K562 (cell line): Measurements from ENCODE around the gene GEN1. TPM values are rescaled to one million over a fixed set of nuclear protein-coding genes. Genes with fewer than 3 reads are reported as not detected.

Experiments
- ATAC-seq: fragments of 200-7000 bp; cut with Tn5 transposase; 3 replicates; pipeline ENCODE4 v1.9.1; 2020; ENCODE audit warnings: moderate library complexity
- BruUV-seq: library from RNA; stranded (reverse); fragments of 400-500 nt; replicated peaks from 2 replicates; lab custom pipeline; 2021; lab: Mats Ljungman, UMichigan
- CTCF ChIA-PET: fragments of 300-600 bp; formaldehyde crosslinking; extraction: SDS; loops from one replicate; lab custom pipeline; 2021; ENCODE audit warnings: low intra/inter-chr PET ratio; lab: Yijun Ruan, JAX
- POLR2A ChIA-PET: fragments of 300-600, 350-650 bp; sonication (Branson Sonifier 250); formaldehyde crosslinking; extraction: SDS; loops from one replicate; lab custom pipeline; 2021; ENCODE audit warnings: antibody characterized with exemption, inconsistent platforms; lab: Yijun Ruan, JAX
- DNase-seq, 4 experiments: peaks; one replicate each; pipeline versions ENCODE4 v3.0.0 to v3.0.0-alpha.2; 2011 to 2018; ENCODE audit warnings: low spot score in 3 of 4, mixed read lengths in 3 of 4; ENCODE audit errors: extremely low read depth in 1 of 4
- FAIRE-seq: peaks from 2 replicates; lab custom pipeline; 2011; peaks lifted over from hg19 to GRCh38; lab: Jason Lieb, UNC
- H2AFZ ChIP-seq: 2 replicates; pipeline ENCODE4 v1.6.0; 2011; ENCODE audit warnings: low read depth, low read length, control low read depth, inconsistent platforms
- H3K27ac ChIP-seq: fragments of 200-600 bp; 3 replicates; pipeline ENCODE4 v1.8.0; 2011; ENCODE audit warnings: low read depth, mild to moderate bottlenecking, control low read depth, inconsistent platforms, low read length, moderate library complexity, mixed read lengths; ENCODE audit errors: extremely low read depth
- H3K27me3 ChIP-seq, 2 experiments: fragments of 300-600 bp in 1 of 2; 2 replicates in 1 of 2; 3 replicates in 1 of 2; pipeline versions ENCODE4 v1.6.0 to v1.8.0; 2011; ENCODE audit warnings: inconsistent platforms in 2 of 2, low read length in 2 of 2, mild to moderate bottlenecking in 1 of 2, mixed read lengths in 1 of 2, moderate library complexity in 1 of 2; ENCODE audit not compliant: control insufficient read depth in 2 of 2, insufficient read depth in 2 of 2
- H3K36me3 ChIP-seq: fragments of 300-600 bp; 3 replicates; pipeline ENCODE4 v1.8.0; 2011; ENCODE audit warnings: mild to moderate bottlenecking, low read length, inconsistent platforms; ENCODE audit not compliant: control insufficient read depth, insufficient read depth
- H3K4me1 ChIP-seq, 2 experiments: fragments of 200-600 bp in 1 of 2; replicated peaks in 1 of 2; 2 replicates in 1 of 2; 3 replicates in 1 of 2; pipeline versions ENCODE4 v1.5.1 to v1.8.0; 2011; ENCODE audit warnings: inconsistent platforms in 2 of 2, low read length in 2 of 2, mild to moderate bottlenecking in 1 of 2, mixed read lengths in 1 of 2, moderate library complexity in 1 of 2; ENCODE audit not compliant: control insufficient read depth in 2 of 2, insufficient read depth in 2 of 2
- H3K4me2 ChIP-seq: 2 replicates; pipeline ENCODE4 v1.6.1; 2011; ENCODE audit warnings: low read length, control low read depth, inconsistent platforms, mixed read lengths; ENCODE audit not compliant: insufficient read depth
- H3K4me3 ChIP-seq: fragments of 200-600 bp; sonication (generic), shearing (Covaris generic); 2 replicates; pipeline ENCODE4 v1.5.1; 2016; ENCODE audit warnings: control low read depth, inconsistent platforms
- H3K79me2 ChIP-seq: fragments of 200-600 bp; 3 replicates; pipeline ENCODE4 v1.8.0; 2011; ENCODE audit warnings: low read length, inconsistent platforms; ENCODE audit not compliant: control insufficient read depth, insufficient read depth
- H3K9ac ChIP-seq, 2 experiments: 2 replicates each; pipeline versions ENCODE4 v1.6.0 to v1.6.1; 2011; ENCODE audit warnings: low read depth in 2 of 2, low read length in 2 of 2, control low read depth in 1 of 2, inconsistent platforms in 1 of 2, mild to moderate bottlenecking in 1 of 2, mixed read lengths in 1 of 2; ENCODE audit not compliant: insufficient read depth in 1 of 2
- H3K9me1 ChIP-seq: one replicate; pipeline ENCODE4 v1.6.0; 2011; ENCODE audit warnings: inconsistent platforms, mild to moderate bottlenecking, low read length, moderate library complexity; ENCODE audit not compliant: control insufficient read depth, insufficient read depth
- H3K9me3 ChIP-seq: replicated peaks from 2 replicates; pipeline ENCODE4 v1.5.1; 2011; ENCODE audit warnings: low read depth, low read length, inconsistent platforms; ENCODE audit not compliant: control insufficient read depth, insufficient read depth
- H4K20me1 ChIP-seq: replicated peaks from 2 replicates; pipeline ENCODE4 v1.6.1; 2011; ENCODE audit warnings: low read length, inconsistent platforms, mixed read lengths; ENCODE audit not compliant: control insufficient read depth, insufficient read depth
- BRD9 ChIP-seq: fragments of 450-650 bp; IDR thresholded peaks from 2 replicates; pipeline ENCODE4 v1.6.1; 2018; ENCODE audit warnings: low read depth; ENCODE audit not compliant: partially characterized antibody
- CCNT2 ChIP-seq: IDR thresholded peaks from 2 replicates; pipeline ENCODE4 v1.6.1; 2011; ENCODE audit warnings: borderline replicate concordance, low read depth, mild to moderate bottlenecking, moderate library complexity, mixed read lengths, low read length; ENCODE audit not compliant: insufficient read length; ENCODE audit errors: extremely low read depth
- IFI16 ChIP-seq: fragments of 250-450 bp; sonication (Bioruptor Pico); IDR thresholded peaks from 2 replicates; pipeline ENCODE4 v2.1.2; 2022; ENCODE audit warnings: mild to moderate bottlenecking, inconsistent platforms
- KAT8 ChIP-seq: fragments of 450-650 bp; IDR thresholded peaks from 2 replicates; pipeline ENCODE4 v1.6.1; 2016; ENCODE audit warnings: low read depth, mild to moderate bottlenecking
- MAFF ChIP-seq: IDR thresholded peaks from 2 replicates; pipeline ENCODE4 v1.6.1; 2012; ENCODE audit warnings: low read length, improper control_type of control experiment
- MITF ChIP-seq: IDR thresholded peaks from 2 replicates; pipeline ENCODE4 v1.6.1; 2014; ENCODE audit warnings: antibody characterized with exemption
- NFIC ChIP-seq: fragments of 450-650 bp; IDR thresholded peaks from 2 replicates; pipeline ENCODE4 v1.6.1; 2017; ENCODE audit warnings: mild to moderate bottlenecking, inconsistent platforms
- NONO ChIP-seq, 2 experiments: fragments of 200-400 bp in 1 of 2; fragments of 450-650 bp in 1 of 2; formaldehyde crosslinking in 1 of 2; IDR thresholded peaks; 2 replicates each; pipeline ENCODE4 v1.6.1; 2017; ENCODE audit warnings: low read depth in 2 of 2, mild to moderate bottlenecking in 2 of 2, moderate library complexity in 2 of 2, low read length in 1 of 2
- PBX2 ChIP-seq, 2 experiments: IDR thresholded peaks in 1 of 2; conservative IDR thresholded peaks in 1 of 2; 2 replicates each; pipeline ENCODE4 v1.6.1; 2016; ENCODE audit warnings: low read depth in 2 of 2, mild to moderate bottlenecking in 1 of 2, missing compliant biosample characterization in 1 of 2, missing genetic modification characterization in 1 of 2, moderate library complexity in 1 of 2
- PRPF4 ChIP-seq: fragments of 200-400 bp; formaldehyde crosslinking; IDR thresholded peaks from one replicate; pipeline ENCODE4 v1.6.1; 2017; ENCODE audit warnings: low read length, low read depth, mild to moderate bottlenecking; ENCODE audit not compliant: insufficient read depth, poor library complexity, severe bottlenecking
- THRA ChIP-seq: fragments of 450-650 bp; IDR thresholded peaks from 2 replicates; pipeline ENCODE4 v1.6.1; 2017; ENCODE audit warnings: mild to moderate bottlenecking, moderate library complexity
- ZBTB7A ChIP-seq: IDR thresholded peaks from 2 replicates; pipeline ENCODE4 v1.6.1; 2011; ENCODE audit warnings: low read depth, mild to moderate bottlenecking, low read length, moderate library complexity, borderline replicate concordance; ENCODE audit not compliant: control insufficient read depth
- ZKSCAN1 ChIP-seq: fragments of 150-350 bp; IDR thresholded peaks from 2 replicates; pipeline ENCODE4 v1.6.1; 2016; ENCODE audit warnings: low read depth, low read length
- WGBS: fragments of 100-300 bp; shearing (Covaris generic); methylation state at CpG from one replicate; pipeline ENCODE4 v1.1.6; 2016; ENCODE audit warnings: low coverage, mixed read lengths; ENCODE audit not compliant: insufficient coverage; ENCODE audit errors: missing lambda C conversion rate; 5-methylcytosine and 5-hydroxymethylcytosine counted together
- in situ Hi-C: fragments of 300-500 bp; cut with MboI; formaldehyde crosslinking; loops from 4 replicates; pipeline ENCODE4 v1.15.0; 2018; ENCODE audit warnings: inconsistent platforms, mixed read lengths
- intact Hi-C: fragments of 100-400 bp; cut with micrococcal nuclease; formaldehyde crosslinking; loops from 2 replicates; pipeline ENCODE4 v1.14.2; 2022
- polyA plus RNA-seq, 8 experiments: library from polyadenylated mRNA; depleted of rRNA in 4 of 8; stranded (reverse) in 5 of 8; unstranded in 3 of 8; fragments of >200 nt; fragmentation: Nextera tagmentation in 2 of 8; fragmentation: Illumina TruSeq in 1 of 8; extraction: Ambion mirVana in 2 of 8; extraction: Trizol in 1 of 8; gene quantifications; 2 replicates each; pipeline versions ENCODE4 v1.2.1 to v1.2.3, GENCODE V29; 2011 to 2014; ENCODE audit warnings: inconsistent platforms in 1 of 8, missing spikeins in 1 of 8
- total RNA-seq, 7 experiments: library from RNA; depleted of rRNA in 6 of 7; stranded (reverse); fragments of >200 nt in 6 of 7; fragmentation: Illumina TruSeq in 2 of 7; extraction: Trizol in 2 of 7; gene quantifications; 2 replicates each; pipeline versions ENCODE4 v1.2.1 to v1.2.3, GENCODE V29; 2011 to 2021; ENCODE audit warnings: low replicate concordance in 1 of 7
- TF ChIP-seq, protein P1 (sequence below), 2 experiments: fragments of 200-800 bp in 1 of 2; sonication (Bioruptor generic) in 1 of 2; sonication (generic) in 1 of 2; formaldehyde crosslinking in 1 of 2; IDR thresholded peaks in 1 of 2; conservative IDR thresholded peaks in 1 of 2; 2 replicates each; pipeline versions ENCODE4 v1.5.0 to v1.6.1; 2016 to 2020; ENCODE audit warnings: missing compliant biosample characterization in 1 of 2, missing genetic modification characterization in 1 of 2, missing genetic modification reagents in 1 of 2

The GEN1 gene
- total and polyA plus RNA-seq, 9 of the 15 experiments (the other 6 are each of a cell fraction or from before 2014, with no cell fraction given) = 8.6 to 39.7 (median 24.5) TPM

- intact Hi-C loops = no loop called here
- CTCF ChIA-PET = no interaction called here
- no peak for FAIRE-seq
- TF ChIP-seq NFIC = no peak
- no peak for TF ChIP-seq IFI16 (CRISPR knock-in tag)
- no peak for TF ChIP-seq KAT8
- no peak for TF ChIP-seq CCNT2
- TF ChIP-seq BRD9 = no peak
- no peak for TF ChIP-seq PBX2 (CRISPR knock-in tag; IDR thresholded peaks at IDR 0.05; ENCODE audit: low read depth)
- no peak for TF ChIP-seq PBX2 (tag; conservative IDR thresholded peaks at IDR 0.05; ENCODE audit: low read depth)
- TF ChIP-seq ZKSCAN1 = no peak
- no peak for TF ChIP-seq ZBTB7A
- no peak for TF ChIP-seq MITF
- no peak for TF ChIP-seq MAFF
- TF ChIP-seq NONO (IDR thresholded peaks at IDR 0.05; ENCODE audit: low read depth in 2 of 2, low read length in 1 of 2) = no peak
- TF ChIP-seq, protein P1, sequence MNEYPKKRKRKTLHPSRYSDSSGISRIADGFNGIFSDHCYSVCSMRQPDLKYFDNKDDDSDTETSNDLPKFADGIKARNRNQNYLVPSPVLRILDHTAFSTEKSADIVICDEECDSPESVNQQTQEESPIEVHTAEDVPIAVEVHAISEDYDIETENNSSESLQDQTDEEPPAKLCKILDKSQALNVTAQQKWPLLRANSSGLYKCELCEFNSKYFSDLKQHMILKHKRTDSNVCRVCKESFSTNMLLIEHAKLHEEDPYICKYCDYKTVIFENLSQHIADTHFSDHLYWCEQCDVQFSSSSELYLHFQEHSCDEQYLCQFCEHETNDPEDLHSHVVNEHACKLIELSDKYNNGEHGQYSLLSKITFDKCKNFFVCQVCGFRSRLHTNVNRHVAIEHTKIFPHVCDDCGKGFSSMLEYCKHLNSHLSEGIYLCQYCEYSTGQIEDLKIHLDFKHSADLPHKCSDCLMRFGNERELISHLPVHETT (CRISPR knock-in tag; conservative IDR thresholded peaks at IDR 0.05 in 1 of 2, IDR thresholded peaks at IDR 0.05 in 1 of 2) = no peak
- no peak for TF ChIP-seq THRA
- no peak for TF ChIP-seq PRPF4
These were observed 40.6 kb upstream of the GEN1 start for GRCh38 chr2:17713291-17713690.

More at GRCh38 chr2:17713291-17713690, 40.6 kb upstream of the GEN1 start:
- no peak overlapping the region for H2AFZ ChIP-seq
- ATAC-seq (no peak), DNase-seq (no peak)
- no peaks in the 10 kb centered on the region for H3K27me3 ChIP-seq
- H3K27ac ChIP-seq = no peak overlapping the region
- BruUV-seq = no TSS peak
- H3K9me3 ChIP-seq = no peaks in the 10 kb centered on the region
- peaks cover 2% of the 10 kb centered on the region for H3K9me1 ChIP-seq
- H3K4me1 ChIP-seq = peaks cover 13 to 25% of the 10 kb centered on the region in 2 experiments
- 0 out of 2 replicates have a peak, but pooled peaks cover 6% of the 10 kb centered on the region for H4K20me1 ChIP-seq
- in situ Hi-C loops = no loop called here
- no peak overlapping the region for H3K4me2 ChIP-seq
- no peak overlapping the region for H3K4me3 ChIP-seq
- H3K36me3 ChIP-seq = peaks cover 91% of the 10 kb centered on the region
- no peak overlapping the region for H3K9ac ChIP-seq
- no peaks in the 10 kb centered on the region; the same call in 2 of the 3 replicates for H3K79me2 ChIP-seq
- WGBS = 80% methylated on average over 1 of the region's 1 CpG
- POLR2A ChIA-PET = no interaction called here
